OCI-LY1 (cell line): Measurements from ENCODE around the gene APOLD1.

ENCODE experiments used
- H2AFZ ChIP-seq: fragments of 200-600 bp; sonication (generic), shearing (Covaris generic); 2 replicates; pipeline ENCODE4 v1.6.0; 2014; ENCODE audit warnings: antibody characterized with exemption, mild to moderate bottlenecking, low read length
- H3F3A ChIP-seq: fragments of 200-600 bp; sonication (generic), shearing (Covaris generic); 2 replicates; pipeline ENCODE4 v1.6.0; 2014; ENCODE audit warnings: mild to moderate bottlenecking, antibody characterized with exemption, low read length, moderate library complexity; ENCODE audit not compliant: insufficient read depth
- H3K27ac ChIP-seq: fragments of 200-600 bp; sonication (generic); 2 replicates; pipeline ENCODE4 v1.5.1; 2014; ENCODE audit warnings: low read length, mixed run types, mild to moderate bottlenecking, low read depth; ENCODE audit not compliant: poor library complexity, severe bottlenecking
- H3K27me3 ChIP-seq: fragments of 200-600 bp; sonication (generic); 2 replicates; pipeline ENCODE4 v1.6.0; 2014; ENCODE audit warnings: antibody characterized with exemption, mild to moderate bottlenecking, low read length, moderate library complexity; ENCODE audit not compliant: insufficient read depth
- H3K36me3 ChIP-seq: fragments of 200-600 bp; sonication (generic); 2 replicates; pipeline ENCODE4 v1.6.1; 2014; ENCODE audit warnings: mild to moderate bottlenecking, antibody characterized with exemption, low read length, moderate library complexity, mixed read lengths; ENCODE audit not compliant: insufficient read depth
- H3K4me1 ChIP-seq: fragments of 200-600 bp; sonication (generic); 2 replicates; pipeline ENCODE4 v1.5.1; 2014; ENCODE audit warnings: mild to moderate bottlenecking, low read length, moderate library complexity; ENCODE audit not compliant: insufficient read depth, severe bottlenecking
- H3K4me2 ChIP-seq: fragments of 200-600 bp; sonication (generic), shearing (Covaris generic); 2 replicates; pipeline ENCODE4 v1.6.1; 2014; ENCODE audit warnings: low read length
- H3K4me3 ChIP-seq: fragments of 200-600 bp; sonication (generic); 2 replicates; pipeline ENCODE4 v1.5.1; 2014; ENCODE audit warnings: low read length, low read depth, mild to moderate bottlenecking, mixed read lengths; ENCODE audit not compliant: poor library complexity, severe bottlenecking
- H3K79me2 ChIP-seq: fragments of 200-600 bp; shearing (Covaris generic); 2 replicates; pipeline ENCODE4 v1.6.1; 2016; ENCODE audit warnings: mixed run types, low read length, mixed read lengths; ENCODE audit not compliant: insufficient read depth
- H3K9ac ChIP-seq: fragments of 200-600 bp; sonication (generic), shearing (Covaris generic); 2 replicates; pipeline ENCODE4 v1.6.1; 2014; ENCODE audit warnings: mild to moderate bottlenecking, low read length, mixed read lengths
- H3K9me2 ChIP-seq: fragments of 200-600 bp; sonication (generic), shearing (Covaris generic); 2 replicates; pipeline ENCODE4 v1.6.1; 2014; ENCODE audit warnings: low read depth, mild to moderate bottlenecking, low read length, mixed read lengths
- H3K9me3 ChIP-seq: fragments of 200-600 bp; shearing (Covaris generic); 2 replicates; pipeline ENCODE4 v1.6.1; 2014; ENCODE audit warnings: low read length, mixed read lengths
- H4K20me1 ChIP-seq: fragments of 200-600 bp; sonication (generic), shearing (Covaris generic); 2 replicates; pipeline ENCODE4 v1.6.0; 2016; ENCODE audit warnings: mild to moderate bottlenecking, low read length; ENCODE audit not compliant: insufficient read depth
- CTCF ChIP-seq: fragments of 200-600 bp; sonication (generic), shearing (Covaris generic); IDR thresholded peaks from 2 replicates; pipeline ENCODE4 v1.5.1; 2017; ENCODE audit warnings: mild to moderate bottlenecking, antibody characterized with exemption, low read length, moderate library complexity, mixed read lengths
- EZH2 ChIP-seq: fragments of 200-600 bp; sonication (generic), shearing (Covaris generic); IDR thresholded peaks from 2 replicates; pipeline ENCODE4 v1.8.0; 2017; ENCODE audit warnings: borderline replicate concordance, mixed run types, mild to moderate bottlenecking, antibody characterized with exemption, low read length, moderate library complexity, mixed read lengths

Gene APOLD1

DNA sequence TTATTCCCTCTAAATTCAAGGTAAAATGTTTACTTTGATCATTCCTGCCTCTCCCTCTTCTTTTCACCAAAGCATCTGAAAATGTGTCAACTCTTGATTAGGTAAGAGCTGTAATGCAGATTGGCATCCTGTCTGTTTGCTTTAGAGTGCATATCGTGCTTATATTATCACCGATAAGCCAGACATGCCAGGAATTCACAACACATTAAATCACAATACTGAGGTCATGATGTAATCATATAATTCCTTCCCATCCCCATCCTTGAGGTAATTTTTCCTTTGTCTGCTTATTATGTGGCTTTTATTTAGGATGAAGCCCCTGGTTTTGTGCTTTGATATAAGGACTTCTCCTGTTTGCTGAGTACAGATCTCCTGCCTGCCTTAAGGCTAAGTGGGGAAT, 37.8 kb downstream of the APOLD1 start:
- H3K9me3 ChIP-seq: no peaks in the 10 kb centered on the region
- no peaks in the 10 kb centered on the region for H3K9me2 ChIP-seq
- no peak overlapping the region for H3K9ac ChIP-seq
- no peaks in the 10 kb centered on the region for H4K20me1 ChIP-seq
- H3K4me2 ChIP-seq: no peak overlapping the region
- no peak overlapping the region for H3K27ac ChIP-seq
- H3K4me3 ChIP-seq: no peak overlapping the region
- no peaks in the 10 kb centered on the region for H3K79me2 ChIP-seq
- peaks cover 90% of the 10 kb centered on the region for H3K36me3 ChIP-seq
- H3F3A ChIP-seq: no peaks in the 10 kb centered on the region
- no peak overlapping the region for H2AFZ ChIP-seq
- no peaks in the 10 kb centered on the region for H3K27me3 ChIP-seq
- no peak for TF ChIP-seq EZH2
- no peak for TF ChIP-seq CTCF
- H3K4me1 ChIP-seq: no peaks in the 10 kb centered on the region

- no peak overlapping the region for H3K4me2 ChIP-seq
Observed at GRCh38 chr12:12823811-12824210, 38.4 kb downstream of the APOLD1 start.

DNA sequence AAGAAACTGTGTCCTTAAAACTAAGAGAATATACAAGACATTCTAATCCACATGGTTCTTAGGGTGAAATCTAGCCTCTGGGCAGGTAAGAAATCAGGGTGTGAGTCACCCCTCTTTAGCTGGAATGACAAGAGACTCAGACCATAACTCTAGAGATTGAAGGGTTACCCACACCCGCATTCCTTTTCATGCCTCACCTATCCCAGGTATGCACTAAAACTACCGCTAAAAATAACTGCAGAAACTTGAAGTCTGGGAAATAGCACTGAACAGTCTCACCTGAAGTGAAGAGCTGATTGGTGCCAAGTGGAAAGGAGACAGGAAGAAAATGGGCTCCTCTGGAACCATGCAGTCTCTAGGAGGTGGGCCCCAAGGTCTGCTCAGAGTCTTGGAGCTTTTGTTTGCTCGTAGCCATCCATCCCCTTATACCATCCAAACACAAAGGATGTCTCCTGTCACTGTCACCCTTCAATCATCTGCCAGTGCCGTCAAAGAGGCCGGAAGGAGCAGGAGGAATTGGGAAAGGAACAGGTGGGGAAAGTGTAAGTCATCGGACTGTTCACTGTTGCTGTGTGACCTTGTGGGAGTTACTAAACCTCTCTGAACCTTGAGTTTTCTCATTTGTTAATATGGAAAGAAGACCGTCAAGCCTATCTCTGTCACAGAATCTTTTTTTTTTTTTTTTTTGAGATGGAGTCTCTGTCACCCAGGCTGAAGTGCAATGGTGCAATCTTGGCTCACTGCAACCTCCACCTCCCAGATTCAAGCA, 50.1 kb downstream of the APOLD1 start:
- Histone ChIP-seq H3K79me2 (no peaks in the 10 kb centered on the region), H3K36me3 (peaks cover 33% of the 10 kb centered on the region), H3F3A (0 out of 2 replicates have a peak, but pooled peaks cover 3% of the 10 kb centered on the region), H2AFZ (no peak overlapping the region), H3K4me2 (no peak overlapping the region), H3K9ac (no peak overlapping the region), H3K9me3 (peaks cover 7% of the 10 kb centered on the region), H4K20me1 (no peaks in the 10 kb centered on the region), H3K27me3 (no peaks in the 10 kb centered on the region), H3K9me2 (no peaks in the 10 kb centered on the region), H3K4me3 (no peak overlapping the region), H3K27ac (peak overlapping the region; percentile 71), H3K4me1 (peaks cover 14% of the 10 kb centered on the region)
- TF ChIP-seq CTCF (no peak), EZH2 (no peak)

More at GRCh38 chr12:12823811-12824210, 38.4 kb downstream of the APOLD1 start:
- Histone ChIP-seq H3K9me2 (no peaks in the 10 kb centered on the region), H3F3A (no peaks in the 10 kb centered on the region), H3K36me3 (peaks cover 95% of the 10 kb centered on the region), H3K27ac (no peak overlapping the region), H3K9ac (no peak overlapping the region), H3K4me1 (no peaks in the 10 kb centered on the region), H3K79me2 (no peaks in the 10 kb centered on the region), H3K9me3 (no peaks in the 10 kb centered on the region), H2AFZ (no peak overlapping the region), H3K27me3 (no peaks in the 10 kb centered on the region), H4K20me1 (no peaks in the 10 kb centered on the region), H3K4me3 (no peak overlapping the region)
- no peak for TF ChIP-seq EZH2
- TF ChIP-seq CTCF: no peak
